HG03103 (cell line): Measurements from ENCODE around the gene IL18RAP.

Source experiments
- ATAC-seq: cut with Tn5 transposase; IDR thresholded peaks from one replicate; pipeline ENCODE4 v1.9.1; 2021; ENCODE audit warnings: low read depth; ENCODE audit not compliant: unreplicated experiment

IL18RAP gene

GRCh38 chr2:102421890-102422759 is 835 bp upstream of the IL18RAP start:
- no peak for ATAC-seq

- ATAC-seq, result no peak
Measured at GRCh38 chr2:102423368-102423767, 408 bp downstream of the IL18RAP start.

- ATAC-seq, result peak; percentile 92
Measured at GRCh38 chr2:102424754-102425153, 1.8 kb downstream of the IL18RAP start.

GRCh38 chr2:102425441-102426132 is 2.6 kb downstream of the IL18RAP start:
- ATAC-seq, result no peak

- no peak for ATAC-seq
Measured at GRCh38 chr2:102427249-102427648, 4.3 kb downstream of the IL18RAP start.

- no peak for ATAC-seq
Measured at GRCh38 chr2:102428573-102428972, 5.6 kb downstream of the IL18RAP start.

- ATAC-seq, result no peak
Measured at GRCh38 chr2:102432386-102432785, 9.4 kb downstream of the IL18RAP start.

GRCh38 chr2:102433973-102434654 is 11.2 kb downstream of the IL18RAP start:
- ATAC-seq, result no peak

- peak; percentile 54 for ATAC-seq
Measured at GRCh38 chr2:102434655-102435381, 11.9 kb downstream of the IL18RAP start.

- no peak for ATAC-seq
Measured at GRCh38 chr2:102435741-102436140, 12.8 kb downstream of the IL18RAP start.

- no peak for ATAC-seq
Measured at GRCh38 chr2:102436323-102436722, 13.4 kb downstream of the IL18RAP start.

- ATAC-seq, result no peak
Measured at GRCh38 chr2:102437122-102437521, 14.2 kb downstream of the IL18RAP start.

GRCh38 chr2:102438111-102438510 is 15.2 kb downstream of the IL18RAP start:
- ATAC-seq, result no peak

- ATAC-seq, result no peak
Measured at GRCh38 chr2:102438578-102438977, 15.6 kb downstream of the IL18RAP start.

GRCh38 chr2:102439065-102439695 is 16.2 kb downstream of the IL18RAP start:
- ATAC-seq, result no peak

- ATAC-seq, result peak; percentile 77
Measured at GRCh38 chr2:102442967-102443828, 20.2 kb downstream of the IL18RAP start.

GRCh38 chr2:102444233-102444632 is 21.3 kb downstream of the IL18RAP start:
- ATAC-seq, result no peak

GRCh38 chr2:102446936-102447335 is 24.0 kb downstream of the IL18RAP start:
- ATAC-seq, result no peak

GRCh38 chr2:102449370-102449974 is 26.5 kb downstream of the IL18RAP start:
- no peak for ATAC-seq
